GM21825 (cell line): ENCODE data around the gene CCDC33.

Source experiments
- ATAC-seq: cut with Tn5 transposase; IDR thresholded peaks from one replicate; pipeline ENCODE4 v1.9.1; 2021; ENCODE audit warnings: mild to moderate bottlenecking, moderate library complexity; ENCODE audit not compliant: unreplicated experiment

The CCDC33 gene

DNA sequence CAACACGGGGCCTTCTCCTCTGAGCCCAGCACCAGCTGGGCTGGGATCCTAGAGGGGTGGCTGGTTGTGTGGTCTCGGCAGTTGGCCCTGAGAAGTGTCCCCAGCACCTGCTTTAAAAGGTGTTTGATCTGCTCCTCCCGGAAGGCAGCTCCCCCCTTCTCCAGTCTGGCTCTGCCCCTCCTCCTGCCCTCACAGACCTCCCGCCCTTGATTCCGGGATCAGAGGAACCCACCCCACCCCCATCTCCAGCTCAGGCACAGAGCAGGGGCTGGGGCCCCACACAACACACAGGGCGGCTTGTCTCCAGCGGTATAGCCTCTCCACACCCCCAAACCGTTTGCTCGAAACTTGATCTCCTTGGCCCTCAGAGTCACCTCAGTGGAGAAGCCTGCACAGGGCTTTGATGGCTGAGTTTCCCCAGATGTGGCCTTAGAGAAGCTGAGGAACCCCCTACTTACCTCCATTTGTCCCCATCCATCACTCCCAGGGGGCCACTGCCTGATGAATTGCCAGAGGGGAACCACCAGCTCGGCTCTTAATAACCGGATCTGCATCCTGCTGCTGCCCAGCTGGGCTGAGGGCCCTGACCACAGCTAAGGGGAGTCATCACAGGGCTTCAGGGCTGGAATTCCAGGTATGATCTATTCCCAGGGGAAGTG lies 27.1 kb upstream of the CCDC33 start:
- ATAC-seq = no peak

GRCh38 chr15:74209560-74209958 lies 26.6 kb upstream of the CCDC33 start:
- ATAC-seq = no peak

DNA sequence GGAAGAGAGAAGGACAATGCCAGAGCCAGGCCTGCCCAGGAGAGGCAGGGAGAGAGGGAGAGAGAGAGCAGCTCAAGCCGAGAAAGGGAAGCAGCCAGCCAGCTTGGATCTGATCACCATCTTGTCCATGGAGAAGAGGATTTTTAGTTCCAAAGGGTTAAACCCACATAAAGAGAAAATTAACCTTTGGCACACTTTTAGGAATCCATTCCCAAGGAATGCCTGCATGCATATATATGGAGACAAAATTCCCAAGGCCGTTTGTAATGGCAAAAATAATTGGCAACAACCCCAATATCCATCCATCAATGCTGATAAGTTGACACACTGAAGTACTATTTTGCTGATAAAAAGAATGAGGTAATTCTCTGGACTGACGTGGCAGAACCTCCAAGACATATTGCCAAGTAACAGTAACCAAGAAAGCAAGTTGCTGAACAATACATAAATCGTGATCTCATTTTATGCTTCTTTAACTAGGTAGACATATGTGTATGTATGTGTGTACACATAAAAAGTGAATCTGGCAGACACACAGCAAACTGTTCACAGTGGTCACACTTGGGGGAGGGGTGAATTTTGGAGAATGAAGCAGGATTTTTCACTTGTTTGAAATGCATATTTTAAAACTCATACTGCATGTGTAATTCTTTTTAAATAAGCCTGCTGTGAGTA lies 26.0 kb upstream of the CCDC33 start:
- ATAC-seq = no peak

DNA sequence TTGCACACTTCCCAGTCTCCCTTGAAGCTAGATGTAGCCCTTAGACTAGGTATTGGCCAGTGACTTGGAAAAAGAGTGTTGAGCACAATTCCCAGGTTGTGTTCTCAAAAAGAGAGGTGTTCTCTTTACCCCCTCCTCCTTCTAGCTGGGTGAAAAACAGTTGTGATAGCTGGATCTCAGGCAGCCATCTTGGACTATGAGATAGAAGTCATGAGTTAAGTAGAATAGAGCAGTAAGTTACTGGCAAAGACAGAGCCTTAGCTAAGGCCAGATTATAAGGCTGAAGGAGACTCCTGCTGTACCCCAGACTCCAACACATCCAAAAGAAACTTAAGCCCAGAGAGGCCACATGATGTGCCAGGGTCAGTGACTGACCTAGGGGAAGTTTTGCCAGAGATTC lies 25.4 kb upstream of the CCDC33 start:
- no peak for ATAC-seq

DNA sequence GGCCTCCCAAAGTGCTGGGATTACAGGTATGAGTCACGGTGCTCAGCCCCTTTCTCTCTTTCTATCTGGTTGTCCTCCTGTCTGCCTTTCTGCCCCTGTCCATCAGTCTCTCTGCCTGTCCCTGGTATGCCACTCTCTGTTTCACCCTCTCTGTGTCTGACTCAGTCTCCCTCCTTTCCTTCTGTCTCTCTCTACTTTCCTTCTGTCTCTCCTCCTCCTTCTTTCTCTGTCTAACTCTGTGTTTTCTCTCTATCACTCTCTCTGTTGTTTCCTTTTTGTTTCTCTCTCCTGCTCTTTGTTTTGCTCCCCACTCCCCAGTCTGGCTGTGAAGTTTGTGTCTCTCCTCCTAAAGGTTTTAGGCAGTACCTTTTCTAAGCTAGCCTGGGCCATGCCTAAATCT lies 24.5 kb upstream of the CCDC33 start:
- ATAC-seq = no peak

DNA sequence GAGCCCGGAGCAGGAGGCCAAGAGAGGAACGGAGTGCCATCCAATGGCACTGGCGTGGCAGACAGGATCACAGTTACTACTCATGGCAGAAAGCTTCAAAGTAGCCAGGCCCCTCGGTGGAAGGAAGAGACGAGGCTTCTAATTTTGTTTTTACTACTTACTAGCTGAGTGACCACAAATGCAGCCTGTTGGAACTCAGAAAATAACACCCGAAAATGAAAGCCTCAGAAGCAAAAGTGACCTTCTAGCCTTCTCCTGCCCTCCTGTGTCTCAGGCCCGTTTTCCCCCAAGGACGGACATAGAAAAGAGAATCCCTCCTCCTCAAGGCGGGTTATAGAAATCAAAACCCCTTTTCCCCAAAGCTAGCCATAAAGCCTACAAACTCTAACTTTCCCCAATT lies 23.6 kb upstream of the CCDC33 start:
- no peak for ATAC-seq

- ATAC-seq = no peak
Observed at GRCh38 chr15:74213858-74214284, 22.3 kb upstream of the CCDC33 start.

- ATAC-seq = no peak
Observed at GRCh38 chr15:74214324-74215021, 21.7 kb upstream of the CCDC33 start.

GRCh38 chr15:74215958-74216357 lies 20.2 kb upstream of the CCDC33 start:
- ATAC-seq = no peak

- no peak for ATAC-seq
Observed at GRCh38 chr15:74216949-74217348, 19.2 kb upstream of the CCDC33 start.

DNA sequence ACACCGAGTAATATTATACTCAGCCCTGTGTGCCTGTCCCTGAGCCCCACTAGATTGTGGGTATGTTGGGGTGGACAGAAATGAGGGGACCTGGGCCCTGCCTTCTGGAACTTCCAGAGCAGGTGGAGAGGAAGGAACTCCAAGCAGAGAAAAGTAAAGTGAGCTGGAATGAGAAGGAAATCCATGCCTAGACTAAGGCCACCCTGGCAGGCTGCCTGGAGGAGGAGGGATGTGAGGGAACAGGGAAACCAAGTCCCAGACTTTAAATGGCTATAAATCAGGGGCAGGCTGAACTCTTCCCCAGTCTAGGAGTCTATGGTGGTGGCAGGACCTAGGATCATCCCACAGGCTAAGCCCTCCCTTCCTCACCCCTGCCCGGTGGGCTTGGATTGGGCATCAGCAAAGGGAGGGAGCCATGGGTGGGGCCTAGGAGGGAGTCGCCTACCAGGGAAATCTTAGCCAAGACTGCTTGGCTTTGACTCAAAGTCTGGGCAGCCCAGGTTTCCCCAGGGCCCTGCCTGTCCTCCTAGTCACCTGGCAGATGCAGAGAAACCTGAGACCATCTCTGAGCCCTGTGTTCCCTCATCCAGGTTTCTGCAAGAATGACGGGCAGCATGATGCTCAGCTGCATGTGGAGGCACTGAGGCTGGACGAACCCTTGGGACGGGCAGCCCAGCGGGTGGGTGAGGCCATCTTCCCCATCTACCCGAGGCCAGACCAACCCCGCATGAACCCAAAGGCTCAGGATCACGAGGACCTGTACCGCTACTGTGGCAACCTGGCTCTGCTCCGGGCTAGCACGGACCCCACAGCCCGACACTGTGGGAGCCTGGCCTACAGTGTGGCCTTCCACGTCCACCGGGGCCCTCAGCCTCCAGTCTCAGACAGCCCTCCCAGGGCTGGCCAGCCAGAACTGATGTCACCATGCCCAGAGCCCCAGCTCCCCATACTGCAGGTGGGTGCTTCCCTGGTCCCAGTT lies 17.9 kb upstream of the CCDC33 start:
- no peak for ATAC-seq

GRCh38 chr15:74220475-74221248 lies 15.5 kb upstream of the CCDC33 start:
- ATAC-seq = no peak

DNA sequence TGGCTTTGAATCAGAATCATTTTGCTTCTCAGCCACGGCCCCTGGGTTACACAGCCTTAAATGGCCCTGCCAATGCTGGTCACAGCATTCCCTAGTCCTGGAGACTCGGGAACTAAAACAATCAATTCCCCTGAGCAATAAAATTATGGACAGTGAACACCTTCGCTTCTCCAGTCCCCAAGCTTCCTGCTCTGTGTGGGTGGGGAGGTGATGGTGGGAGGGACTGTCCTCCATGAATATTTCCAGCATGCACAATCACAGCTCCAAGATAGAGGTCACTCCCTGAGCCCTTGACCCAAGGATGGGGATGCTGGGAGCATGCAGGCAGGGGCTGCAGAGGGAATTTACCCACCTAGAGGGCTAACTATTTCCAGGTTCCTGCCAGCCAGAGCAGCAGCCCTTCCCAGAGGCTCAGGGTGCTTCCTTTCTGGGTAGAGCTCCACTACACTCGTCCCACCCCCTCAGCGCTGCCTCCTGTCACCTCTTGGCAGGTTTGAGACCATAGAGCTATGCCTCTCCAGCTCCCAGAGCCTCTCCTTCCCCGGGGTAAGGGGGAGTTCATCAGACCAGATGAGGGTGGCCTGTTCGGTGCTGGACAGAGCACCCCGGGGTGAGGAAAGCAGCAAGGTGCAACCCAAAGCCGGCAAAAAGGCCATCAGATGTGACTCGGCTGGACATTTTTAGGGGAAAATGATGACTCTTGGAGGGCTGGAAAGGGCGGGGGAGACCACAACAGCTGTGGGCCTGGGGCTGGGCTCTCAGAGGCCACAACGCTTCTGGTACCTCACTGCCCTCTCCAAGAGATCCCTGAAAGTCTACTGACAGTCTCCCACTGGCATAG lies 14.5 kb upstream of the CCDC33 start:
- no peak for ATAC-seq

GRCh38 chr15:74222240-74223119 lies 13.6 kb upstream of the CCDC33 start:
- ATAC-seq = no peak

DNA sequence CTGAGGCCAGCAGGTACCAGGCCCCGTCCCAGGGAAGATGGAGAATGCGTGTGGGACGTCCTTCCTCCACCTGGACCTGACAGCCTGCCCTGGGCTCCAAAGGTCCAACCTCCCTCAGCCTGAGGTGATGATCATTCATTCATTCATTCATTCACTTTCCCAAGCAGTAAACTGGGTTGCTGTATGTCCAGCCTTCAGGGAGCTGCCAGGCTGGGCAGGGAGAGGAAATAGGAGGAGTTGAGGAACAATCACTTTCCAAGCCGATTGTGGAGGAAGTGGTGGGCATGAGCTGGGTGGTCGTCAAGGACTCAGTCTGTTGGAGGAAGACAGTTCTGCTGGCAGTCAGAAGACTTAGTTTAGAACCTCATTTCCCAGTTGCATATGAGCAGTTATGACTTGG lies 10.2 kb upstream of the CCDC33 start:
- ATAC-seq = no peak

GRCh38 chr15:74226761-74227540 lies 9.2 kb upstream of the CCDC33 start:
- ATAC-seq = no peak

DNA sequence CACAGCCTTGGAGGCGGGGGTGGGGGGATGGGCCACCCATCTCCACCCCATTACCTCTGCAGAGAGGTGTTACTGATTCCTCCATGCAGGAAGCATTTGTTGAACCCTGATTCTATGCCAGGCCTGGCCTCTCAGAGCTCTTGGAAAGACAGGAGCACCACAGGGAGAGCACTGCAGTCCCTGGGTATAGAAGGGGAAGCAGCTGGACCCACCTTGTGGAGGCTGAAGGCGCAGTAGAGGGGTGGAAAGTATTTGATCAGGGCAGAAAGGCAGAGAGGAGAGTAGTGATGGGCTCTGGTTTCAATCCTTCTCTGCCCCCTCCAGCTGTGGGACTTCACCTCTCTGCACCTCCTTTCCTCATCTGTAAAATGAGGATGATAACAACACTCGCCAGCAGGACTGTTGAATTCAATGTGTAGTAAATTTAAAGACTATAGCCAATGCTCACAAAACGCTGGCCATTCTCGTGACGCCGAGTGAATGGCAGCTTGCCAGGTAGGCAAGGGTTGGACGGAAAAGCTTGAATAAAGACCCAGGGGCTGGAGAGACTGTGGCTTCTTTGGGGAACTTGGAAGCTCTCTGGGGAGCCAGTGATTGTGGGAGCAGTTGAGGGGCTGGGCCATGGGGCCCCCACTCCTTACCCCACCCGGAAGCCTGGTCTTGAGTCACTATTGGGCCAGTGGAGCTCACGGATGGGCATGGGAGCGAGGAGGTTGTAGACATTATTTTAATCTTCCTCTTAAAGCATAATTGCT lies 8.0 kb upstream of the CCDC33 start:
- no peak for ATAC-seq
